Measurements from ENCODE around the gene MFRP.

The MFRP gene

DNA sequence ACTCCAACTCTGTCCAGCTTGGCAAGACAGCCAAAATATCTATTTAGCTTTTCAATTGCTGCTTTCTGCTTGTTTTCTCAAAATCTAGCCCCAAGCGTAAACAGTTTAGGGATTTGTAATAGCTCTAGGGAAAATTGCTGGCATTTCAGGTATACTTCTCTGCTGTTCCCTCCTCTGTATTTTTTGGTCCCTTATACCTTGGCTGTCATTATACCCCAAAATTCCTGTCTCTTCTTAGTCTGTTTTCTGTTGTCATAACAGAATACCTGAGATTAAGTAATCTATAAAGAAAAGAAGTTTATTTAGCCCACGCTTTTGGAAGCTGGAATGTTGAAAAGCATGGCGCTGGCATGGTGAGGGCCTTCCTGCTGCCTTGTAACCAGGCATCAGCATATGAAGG, 53.0 kb downstream of the MFRP start:
- ChIA-PET CTCF (interaction anchor here (1.1 to 1.3 kb wide), 2 partner anchors 9 to 87 kb away, joined by 3 to 6 read pairs; partner anchors contain the start of gene CBL), POLR2A (no interaction called here)
- Histone ChIP-seq H3K9me3 (ENCODE audit: control insufficient read depth, insufficient read depth, low read depth, low read length) (no peaks in the 10 kb centered on the region), H3K27ac (ENCODE audit: extremely low read depth, low read depth, low read length) (no peak overlapping the region), H3K36me3 (ENCODE audit: control insufficient read depth in 2 of 2, insufficient read depth in 1 of 2, low read length in 2 of 2) (peaks cover 0 to 33% of the 10 kb centered on the region in 2 experiments; a peak in 2 of 3 replicates), H3K4me3 (ENCODE audit: low read depth, low read length) (no peak overlapping the region), H3K4me1 (ENCODE audit: control insufficient read depth, insufficient read depth, low read length) (no peaks in the 10 kb centered on the region)
- TF ChIP-seq ZNF416 (tag by site-specific recombination; IDR thresholded peaks at IDR 0.05) (no peak), ZNF394 (tag by site-specific recombination; IDR thresholded peaks at IDR 0.05; ENCODE audit: borderline replicate concordance) (no peak), ZBTB8A (tag by site-specific recombination; IDR thresholded peaks at IDR 0.05) (no peak), ZNF169 (tag by site-specific recombination; IDR thresholded peaks at IDR 0.05) (no peak), ZNF157 (tag by site-specific recombination; IDR thresholded peaks at IDR 0.05) (no peak), FEZF1 (tag by site-specific recombination; IDR thresholded peaks at IDR 0.05) (no peak)

DNA sequence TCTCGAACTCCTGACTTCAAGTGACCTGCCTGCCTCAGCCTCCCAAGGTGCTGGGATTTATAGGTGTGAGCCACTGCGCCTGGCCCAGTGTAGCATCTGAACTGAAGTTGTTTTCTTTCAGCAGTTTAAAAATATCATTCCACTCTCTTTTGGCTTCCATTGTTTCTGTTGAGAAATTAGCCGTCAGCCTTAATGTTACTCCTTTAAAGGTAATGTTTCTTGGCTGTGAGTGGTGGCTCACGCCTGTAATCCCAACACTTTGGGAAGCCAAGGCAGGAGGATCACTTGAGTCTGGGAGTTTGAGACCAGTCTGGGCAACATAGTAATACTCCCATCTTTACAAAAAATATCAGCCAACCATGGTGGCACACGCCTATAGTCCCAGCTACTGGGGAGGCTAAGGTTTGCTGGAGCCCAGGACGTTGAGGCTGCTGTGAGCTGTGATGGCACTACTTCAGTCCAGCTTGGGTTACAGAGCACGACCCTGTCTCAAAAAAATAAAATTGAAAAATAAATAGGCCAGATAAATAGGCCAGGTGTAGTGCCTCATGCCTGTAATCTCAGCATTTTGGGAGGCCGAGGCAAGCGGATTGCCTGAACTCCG, 55.5 kb downstream of the MFRP start:
- no peaks in the 10 kb centered on the region for H3K4me1 ChIP-seq (ENCODE audit: control insufficient read depth, insufficient read depth, low read length)
- H3K27ac ChIP-seq (ENCODE audit: extremely low read depth, low read depth, low read length): no peak overlapping the region
- POLR2A ChIA-PET: no interaction called here
- peaks cover 0 to 34% of the 10 kb centered on the region in 2 experiments; a peak in 2 of 3 replicates for H3K36me3 ChIP-seq (ENCODE audit: control insufficient read depth in 2 of 2, insufficient read depth in 1 of 2, low read length in 2 of 2)
- TF ChIP-seq ZFP37 (tag by site-specific recombination; IDR thresholded peaks at IDR 0.05) (no peak), ZNF610 (tag by site-specific recombination; IDR thresholded peaks at IDR 0.05; ENCODE audit: borderline replicate concordance) (0 out of 2 replicates have a peak, but pooled peaks have one; percentile 61)
- no peaks in the 10 kb centered on the region for H3K9me3 ChIP-seq (ENCODE audit: control insufficient read depth, insufficient read depth, low read depth, low read length)
- CTCF ChIA-PET: interaction anchor here (0.9 kb wide), 3 partner anchors 31 to 184 kb away, joined by 3 to 5 read pairs (median 4); no protein-coding TSS in a partner anchor
- no peak overlapping the region for H3K4me3 ChIP-seq (ENCODE audit: low read depth, low read length)

All from HEK293 (cell line).